ENCODE results near the gene CFAP410.

- no peak for TF ChIP-seq POLR2A (IDR thresholded peaks at IDR 0.05; ENCODE audit: low read depth, low read length)
- TF ChIP-seq, protein P1, sequence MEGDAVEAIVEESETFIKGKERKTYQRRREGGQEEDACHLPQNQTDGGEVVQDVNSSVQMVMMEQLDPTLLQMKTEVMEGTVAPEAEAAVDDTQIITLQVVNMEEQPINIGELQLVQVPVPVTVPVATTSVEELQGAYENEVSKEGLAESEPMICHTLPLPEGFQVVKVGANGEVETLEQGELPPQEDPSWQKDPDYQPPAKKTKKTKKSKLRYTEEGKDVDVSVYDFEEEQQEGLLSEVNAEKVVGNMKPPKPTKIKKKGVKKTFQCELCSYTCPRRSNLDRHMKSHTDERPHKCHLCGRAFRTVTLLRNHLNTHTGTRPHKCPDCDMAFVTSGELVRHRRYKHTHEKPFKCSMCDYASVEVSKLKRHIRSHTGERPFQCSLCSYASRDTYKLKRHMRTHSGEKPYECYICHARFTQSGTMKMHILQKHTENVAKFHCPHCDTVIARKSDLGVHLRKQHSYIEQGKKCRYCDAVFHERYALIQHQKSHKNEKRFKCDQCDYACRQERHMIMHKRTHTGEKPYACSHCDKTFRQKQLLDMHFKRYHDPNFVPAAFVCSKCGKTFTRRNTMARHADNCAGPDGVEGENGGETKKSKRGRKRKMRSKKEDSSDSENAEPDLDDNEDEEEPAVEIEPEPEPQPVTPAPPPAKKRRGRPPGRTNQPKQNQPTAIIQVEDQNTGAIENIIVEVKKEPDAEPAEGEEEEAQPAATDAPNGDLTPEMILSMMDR (conservative IDR thresholded peaks at IDR 0.05; ENCODE audit: low read depth, low read length), result no peak
- no peak for TF ChIP-seq MAFK (IDR thresholded peaks at IDR 0.05; ENCODE audit: low read depth, low read length)
- no peak for TF ChIP-seq CEBPB (IDR thresholded peaks at IDR 0.05; ENCODE audit: low read depth, low read length)
- TF ChIP-seq SMC3 (IDR thresholded peaks at IDR 0.05; ENCODE audit: low read depth, low read length), result no peak
- no peak for TF ChIP-seq NFE2L2 (IDR thresholded peaks at IDR 0.05; ENCODE audit: low read depth, low read length)
- TF ChIP-seq RAD21 (IDR thresholded peaks at IDR 0.05; ENCODE audit: low read length), result no peak
- TF ChIP-seq MAZ (IDR thresholded peaks at IDR 0.05; ENCODE audit: borderline replicate concordance, low read depth, low read length), result no peak
- no peak for TF ChIP-seq FOS (IDR thresholded peaks at IDR 0.05; ENCODE audit: low read depth, low read length)
- TF ChIP-seq RFX5 (IDR thresholded peaks at IDR 0.05; ENCODE audit: low read depth, low read length), result no peak
- no peak for TF ChIP-seq RCOR1 (IDR thresholded peaks at IDR 0.05; ENCODE audit: insufficient replicate concordance, low read length)
- TF ChIP-seq, protein P2, sequence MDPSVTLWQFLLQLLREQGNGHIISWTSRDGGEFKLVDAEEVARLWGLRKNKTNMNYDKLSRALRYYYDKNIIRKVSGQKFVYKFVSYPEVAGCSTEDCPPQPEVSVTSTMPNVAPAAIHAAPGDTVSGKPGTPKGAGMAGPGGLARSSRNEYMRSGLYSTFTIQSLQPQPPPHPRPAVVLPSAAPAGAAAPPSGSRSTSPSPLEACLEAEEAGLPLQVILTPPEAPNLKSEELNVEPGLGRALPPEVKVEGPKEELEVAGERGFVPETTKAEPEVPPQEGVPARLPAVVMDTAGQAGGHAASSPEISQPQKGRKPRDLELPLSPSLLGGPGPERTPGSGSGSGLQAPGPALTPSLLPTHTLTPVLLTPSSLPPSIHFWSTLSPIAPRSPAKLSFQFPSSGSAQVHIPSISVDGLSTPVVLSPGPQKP (IDR thresholded peaks at IDR 0.05; ENCODE audit: borderline replicate concordance, low read depth, low read length), result no peak
- TF ChIP-seq, protein P3, sequence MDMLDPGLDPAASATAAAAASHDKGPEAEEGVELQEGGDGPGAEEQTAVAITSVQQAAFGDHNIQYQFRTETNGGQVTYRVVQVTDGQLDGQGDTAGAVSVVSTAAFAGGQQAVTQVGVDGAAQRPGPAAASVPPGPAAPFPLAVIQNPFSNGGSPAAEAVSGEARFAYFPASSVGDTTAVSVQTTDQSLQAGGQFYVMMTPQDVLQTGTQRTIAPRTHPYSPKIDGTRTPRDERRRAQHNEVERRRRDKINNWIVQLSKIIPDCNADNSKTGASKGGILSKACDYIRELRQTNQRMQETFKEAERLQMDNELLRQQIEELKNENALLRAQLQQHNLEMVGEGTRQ (IDR thresholded peaks at IDR 0.05; ENCODE audit: low read depth, low read length), result no peak
Observed at GRCh38 chr21:44345495-44345894, 6.3 kb upstream of the CFAP410 start.
